HL-60 (cell line): Measurements from ENCODE around the gene PALLD.

Experiments
- DNase-seq, 2 experiments: peaks; one replicate each; pipeline ENCODE4 v3.0.0-alpha.2; 2010 to 2020; ENCODE audit warnings: low read depth in 1 of 2, low spot score in 1 of 2
- H3K27ac ChIP-seq: fragments of 250-450 bp; sonication (Bioruptor Pico); replicated peaks from 2 replicates; pipeline ENCODE4 v1.5.1; 2020; ENCODE audit warnings: mild to moderate bottlenecking, moderate library complexity
- H3K27me3 ChIP-seq: fragments of 250-450 bp; sonication (Bioruptor Pico); 2 replicates; pipeline ENCODE4 v1.5.1; 2021; ENCODE audit warnings: mild to moderate bottlenecking, moderate library complexity; ENCODE audit not compliant: insufficient read depth, poor library complexity, severe bottlenecking
- H3K4me3 ChIP-seq: replicated peaks from 2 replicates; pipeline ENCODE4 v1.5.1; 2011; ENCODE audit warnings: mild to moderate bottlenecking, control low read depth, low read length; ENCODE audit not compliant: insufficient read depth
- CTCF ChIP-seq: IDR thresholded peaks from one replicate; pipeline ENCODE4 v1.5.1; 2011; ENCODE audit warnings: low read length, control low read depth, inconsistent platforms; ENCODE audit not compliant: insufficient read depth
- GABPA ChIP-seq: IDR thresholded peaks from 2 replicates; pipeline ENCODE4 v1.6.1; 2012; ENCODE audit warnings: low read depth
- POLR2AphosphoS5 ChIP-seq: IDR thresholded peaks from 2 replicates; pipeline ENCODE4 v1.6.1; 2012; ENCODE audit warnings: low read depth
- SPI1 ChIP-seq: IDR thresholded peaks from 2 replicates; pipeline ENCODE4 v1.6.1; 2012; ENCODE audit warnings: low read depth, mild to moderate bottlenecking, borderline replicate concordance
- TF ChIP-seq, protein P1 (sequence below): IDR thresholded peaks from 2 replicates; pipeline ENCODE4 v1.6.1; 2012; ENCODE audit warnings: low read depth; ENCODE audit not compliant: insufficient replicate concordance

Gene PALLD

GRCh38 chr4:168835880-168836454 is 339.1 kb downstream of the PALLD start:
- Histone ChIP-seq H3K27ac (no peak overlapping the region), H3K27me3 (peaks cover 43% of the 10 kb centered on the region), H3K4me3 (no peak overlapping the region)
- no peak for TF ChIP-seq SPI1
- TF ChIP-seq CTCF, result no peak
- no peak for TF ChIP-seq POLR2AphosphoS5
- no peak for TF ChIP-seq GABPA
- TF ChIP-seq, protein P1, sequence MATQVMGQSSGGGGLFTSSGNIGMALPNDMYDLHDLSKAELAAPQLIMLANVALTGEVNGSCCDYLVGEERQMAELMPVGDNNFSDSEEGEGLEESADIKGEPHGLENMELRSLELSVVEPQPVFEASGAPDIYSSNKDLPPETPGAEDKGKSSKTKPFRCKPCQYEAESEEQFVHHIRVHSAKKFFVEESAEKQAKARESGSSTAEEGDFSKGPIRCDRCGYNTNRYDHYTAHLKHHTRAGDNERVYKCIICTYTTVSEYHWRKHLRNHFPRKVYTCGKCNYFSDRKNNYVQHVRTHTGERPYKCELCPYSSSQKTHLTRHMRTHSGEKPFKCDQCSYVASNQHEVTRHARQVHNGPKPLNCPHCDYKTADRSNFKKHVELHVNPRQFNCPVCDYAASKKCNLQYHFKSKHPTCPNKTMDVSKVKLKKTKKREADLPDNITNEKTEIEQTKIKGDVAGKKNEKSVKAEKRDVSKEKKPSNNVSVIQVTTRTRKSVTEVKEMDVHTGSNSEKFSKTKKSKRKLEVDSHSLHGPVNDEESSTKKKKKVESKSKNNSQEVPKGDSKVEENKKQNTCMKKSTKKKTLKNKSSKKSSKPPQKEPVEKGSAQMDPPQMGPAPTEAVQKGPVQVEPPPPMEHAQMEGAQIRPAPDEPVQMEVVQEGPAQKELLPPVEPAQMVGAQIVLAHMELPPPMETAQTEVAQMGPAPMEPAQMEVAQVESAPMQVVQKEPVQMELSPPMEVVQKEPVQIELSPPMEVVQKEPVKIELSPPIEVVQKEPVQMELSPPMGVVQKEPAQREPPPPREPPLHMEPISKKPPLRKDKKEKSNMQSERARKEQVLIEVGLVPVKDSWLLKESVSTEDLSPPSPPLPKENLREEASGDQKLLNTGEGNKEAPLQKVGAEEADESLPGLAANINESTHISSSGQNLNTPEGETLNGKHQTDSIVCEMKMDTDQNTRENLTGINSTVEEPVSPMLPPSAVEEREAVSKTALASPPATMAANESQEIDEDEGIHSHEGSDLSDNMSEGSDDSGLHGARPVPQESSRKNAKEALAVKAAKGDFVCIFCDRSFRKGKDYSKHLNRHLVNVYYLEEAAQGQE, result no peak
- DNase-seq, result no peak

- Histone ChIP-seq H3K27me3 (peaks cover 38% of the 10 kb centered on the region), H3K4me3 (no peak overlapping the region), H3K27ac (no peak overlapping the region)
- DNase-seq, result no peak
- TF ChIP-seq, protein P1, result no peak
- TF ChIP-seq POLR2AphosphoS5 (no peak), GABPA (no peak), CTCF (no peak), SPI1 (no peak)
Observed at GRCh38 chr4:168836490-168836889, 339.6 kb downstream of the PALLD start.

DNA sequence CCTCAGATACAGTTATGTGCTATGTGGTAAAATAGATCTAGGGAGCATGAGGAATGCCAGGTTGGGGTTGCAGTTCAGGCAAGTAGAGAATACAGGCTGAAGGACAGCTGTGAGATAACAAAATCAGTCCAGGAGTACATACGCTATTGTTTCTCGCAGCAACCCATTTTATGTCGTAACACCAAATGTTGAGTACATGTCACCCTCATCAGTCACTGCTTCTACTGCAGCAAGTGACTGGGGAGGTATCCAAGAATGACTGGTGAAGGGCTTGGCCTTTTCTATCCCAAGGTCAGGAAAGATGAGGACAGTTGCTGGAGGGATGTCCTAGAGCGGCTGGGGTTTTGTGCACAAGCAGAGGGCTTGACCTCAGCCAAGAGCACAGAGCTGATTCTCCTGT is 341.1 kb downstream of the PALLD start:
- Histone ChIP-seq H3K27ac (no peak overlapping the region), H3K4me3 (no peak overlapping the region), H3K27me3 (peaks cover 25% of the 10 kb centered on the region)
- TF ChIP-seq, protein P1, result no peak
- TF ChIP-seq POLR2AphosphoS5 (no peak), SPI1 (no peak), GABPA (no peak), CTCF (no peak)
- no peak for DNase-seq
